ENCODE measurements around the gene POLR2E. TPM values are rescaled to one million over a fixed set of nuclear protein-coding genes. Genes with fewer than 3 reads are reported as not detected.
A peak's percentile ranks its signal among the peaks of the same experiment; 100 is the strongest.

Gene POLR2E
- total RNA-seq, 1 donor from 2014 or later, result 39.1 TPM

GRCh38 chr19:1072371-1073015 is 22.7 kb downstream of the POLR2E start:
- no peak overlapping the region for H3K27ac ChIP-seq (ENCODE audit: low read depth, low read length)
- H3K27me3 ChIP-seq (ENCODE audit: control insufficient read depth in 3 of 3, insufficient read depth in 3 of 3, low read length in 3 of 3), result peaks cover 46 to 54% (median 50%) of the 10 kb centered on the region in 3 donors
- H3K4me1 ChIP-seq (ENCODE audit: control insufficient read depth in 3 of 3, insufficient read depth in 3 of 3, low read length in 3 of 3), result peaks cover 2 to 8% (median 5%) of the 10 kb centered on the region in 3 donors
- no peak overlapping the region for H3K9ac ChIP-seq (ENCODE audit: low read depth in 1 of 3, low read length in 3 of 3)
- no peak overlapping the region for H3K4me3 ChIP-seq (ENCODE audit: low read length in 3 of 3)
- H3K36me3 ChIP-seq (ENCODE audit: control insufficient read depth in 3 of 3, insufficient read depth in 3 of 3, low read length in 3 of 3), result no peaks in the 10 kb centered on the region
- H3K9me3 ChIP-seq (ENCODE audit: control insufficient read depth in 3 of 3, low read length in 3 of 3), result no peaks in the 10 kb centered on the region

- Histone ChIP-seq H3K4me1 (ENCODE audit: control insufficient read depth in 3 of 3, insufficient read depth in 3 of 3, low read length in 3 of 3) (peaks cover 5 to 14% (median 6%) of the 10 kb centered on the region in 3 donors), H3K4me3 (ENCODE audit: low read length in 3 of 3) (no peak overlapping the region)
Observed at GRCh38 chr19:1070931-1071791, 24.0 kb downstream of the POLR2E start.

GRCh38 chr19:1070576-1070930 is 24.6 kb downstream of the POLR2E start:
- H3K9me3 ChIP-seq (ENCODE audit: control insufficient read depth in 3 of 3, low read length in 3 of 3), result no peaks in the 10 kb centered on the region
- H3K36me3 ChIP-seq (ENCODE audit: control insufficient read depth in 3 of 3, insufficient read depth in 3 of 3, low read length in 3 of 3), result no peaks in the 10 kb centered on the region
- H3K27me3 ChIP-seq (ENCODE audit: control insufficient read depth in 3 of 3, insufficient read depth in 3 of 3, low read length in 3 of 3), result peaks cover 57 to 72% (median 67%) of the 10 kb centered on the region in 3 donors
- H3K4me1 ChIP-seq (ENCODE audit: control insufficient read depth in 3 of 3, insufficient read depth in 3 of 3, low read length in 3 of 3), result peaks cover 9 to 17% (median 10%) of the 10 kb centered on the region in 3 donors
- no peak overlapping the region for H3K4me3 ChIP-seq (ENCODE audit: low read length in 3 of 3)
- no peak overlapping the region for H3K27ac ChIP-seq (ENCODE audit: low read depth, low read length)
- no peak overlapping the region for H3K9ac ChIP-seq (ENCODE audit: low read depth in 1 of 3, low read length in 3 of 3)

More at GRCh38 chr19:1070931-1071791, 24.0 kb downstream of the POLR2E start:
- peaks cover 54 to 68% (median 63%) of the 10 kb centered on the region in 3 donors for H3K27me3 ChIP-seq (ENCODE audit: control insufficient read depth in 3 of 3, insufficient read depth in 3 of 3, low read length in 3 of 3)
- no peaks in the 10 kb centered on the region for H3K9me3 ChIP-seq (ENCODE audit: control insufficient read depth in 3 of 3, low read length in 3 of 3)
- H3K27ac ChIP-seq (ENCODE audit: low read depth, low read length), result no peak overlapping the region
- H3K9ac ChIP-seq (ENCODE audit: low read depth in 1 of 3, low read length in 3 of 3), result no peak overlapping the region
- no peaks in the 10 kb centered on the region for H3K36me3 ChIP-seq (ENCODE audit: control insufficient read depth in 3 of 3, insufficient read depth in 3 of 3, low read length in 3 of 3)

GRCh38 chr19:1069009-1069779 is 26.0 kb downstream of the POLR2E start:
- Histone ChIP-seq H3K4me1 (ENCODE audit: control insufficient read depth in 3 of 3, insufficient read depth in 3 of 3, low read length in 3 of 3) (peaks cover 17 to 27% (median 17%) of the 10 kb centered on the region in 3 donors), H3K9me3 (ENCODE audit: control insufficient read depth in 3 of 3, low read length in 3 of 3) (no peaks in the 10 kb centered on the region), H3K27ac (ENCODE audit: low read depth, low read length) (no peak overlapping the region), H3K4me3 (ENCODE audit: low read length in 3 of 3) (peak overlapping the region in 1 of 3 donors; percentile 12), H3K9ac (ENCODE audit: low read depth in 1 of 3, low read length in 3 of 3) (no peak overlapping the region), H3K36me3 (ENCODE audit: control insufficient read depth in 3 of 3, insufficient read depth in 3 of 3, low read length in 3 of 3) (no peaks in the 10 kb centered on the region), H3K27me3 (ENCODE audit: control insufficient read depth in 3 of 3, insufficient read depth in 3 of 3, low read length in 3 of 3) (peaks cover 65 to 83% (median 78%) of the 10 kb centered on the region in 3 donors)

- H3K27ac ChIP-seq (ENCODE audit: low read depth, low read length), result peak overlapping the region; percentile 25
- H3K4me3 ChIP-seq (ENCODE audit: low read length in 3 of 3), result peak overlapping the region in 2 of 3 donors; percentile 6 to 12
Observed at GRCh38 chr19:1068009-1069001, 26.9 kb downstream of the POLR2E start.

GRCh38 chr19:1067341-1067957 is 27.7 kb downstream of the POLR2E start:
- peaks cover 63 to 78% (median 67%) of the 10 kb centered on the region in 3 donors for H3K27me3 ChIP-seq (ENCODE audit: control insufficient read depth in 3 of 3, insufficient read depth in 3 of 3, low read length in 3 of 3)
- H3K9ac ChIP-seq (ENCODE audit: low read depth in 1 of 3, low read length in 3 of 3), result peak overlapping the region in 1 of 3 donors; percentile 32
- peak overlapping the region; percentile 25 for H3K27ac ChIP-seq (ENCODE audit: low read depth, low read length)

More at GRCh38 chr19:1068009-1069001, 26.9 kb downstream of the POLR2E start:
- Histone ChIP-seq H3K4me1 (ENCODE audit: control insufficient read depth in 3 of 3, insufficient read depth in 3 of 3, low read length in 3 of 3) (peaks cover 17 to 27% (median 17%) of the 10 kb centered on the region in 3 donors), H3K36me3 (ENCODE audit: control insufficient read depth in 3 of 3, insufficient read depth in 3 of 3, low read length in 3 of 3) (no peaks in the 10 kb centered on the region), H3K9me3 (ENCODE audit: control insufficient read depth in 3 of 3, low read length in 3 of 3) (no peaks in the 10 kb centered on the region), H3K9ac (ENCODE audit: low read depth in 1 of 3, low read length in 3 of 3) (peak overlapping the region in 1 of 3 donors; percentile 32), H3K27me3 (ENCODE audit: control insufficient read depth in 3 of 3, insufficient read depth in 3 of 3, low read length in 3 of 3) (peaks cover 71 to 86% (median 75%) of the 10 kb centered on the region in 3 donors)

GRCh38 chr19:1066748-1067340 is 28.3 kb downstream of the POLR2E start, which contains the start of gene ARHGAP45:
TSS of gene ARHGAP45 (plus strand) at chr19:1067167. CDS start at chr19:1067406, 239 bp downstream.
- H3K36me3 ChIP-seq (ENCODE audit: control insufficient read depth in 3 of 3, insufficient read depth in 3 of 3, low read length in 3 of 3), result no peaks in the 10 kb centered on the region
- H3K9ac ChIP-seq (ENCODE audit: low read depth in 1 of 3, low read length in 3 of 3), result peak within 1 kb of the TSS in 1 of 3 donors; percentile 32
- peak within 1 kb of the TSS; percentile 25 for H3K27ac ChIP-seq (ENCODE audit: low read depth, low read length)
- no peaks in the 10 kb centered on the region for H3K9me3 ChIP-seq (ENCODE audit: control insufficient read depth in 3 of 3, low read length in 3 of 3)
- peaks cover 17 to 27% (median 17%) of the 10 kb centered on the region in 3 donors for H3K4me1 ChIP-seq (ENCODE audit: control insufficient read depth in 3 of 3, insufficient read depth in 3 of 3, low read length in 3 of 3)
- peak within 1 kb of the TSS in 1 of 3 donors; percentile 32 for H3K4me3 ChIP-seq (ENCODE audit: low read length in 3 of 3)
- H3K27me3 ChIP-seq (ENCODE audit: control insufficient read depth in 3 of 3, insufficient read depth in 3 of 3, low read length in 3 of 3), result peaks cover 58 to 72% (median 66%) of the 10 kb centered on the region in 3 donors

More at GRCh38 chr19:1067341-1067957, 27.7 kb downstream of the POLR2E start:
- H3K4me3 ChIP-seq (ENCODE audit: low read length in 3 of 3), result peak overlapping the region in 1 of 3 donors; percentile 32
- peaks cover 17 to 27% (median 17%) of the 10 kb centered on the region in 3 donors for H3K4me1 ChIP-seq (ENCODE audit: control insufficient read depth in 3 of 3, insufficient read depth in 3 of 3, low read length in 3 of 3)
- H3K9me3 ChIP-seq (ENCODE audit: control insufficient read depth in 3 of 3, low read length in 3 of 3), result no peaks in the 10 kb centered on the region
- no peaks in the 10 kb centered on the region for H3K36me3 ChIP-seq (ENCODE audit: control insufficient read depth in 3 of 3, insufficient read depth in 3 of 3, low read length in 3 of 3)

- Histone ChIP-seq H3K4me3 (ENCODE audit: low read length in 3 of 3) (no peak overlapping the region), H3K4me1 (ENCODE audit: control insufficient read depth in 3 of 3, insufficient read depth in 3 of 3, low read length in 3 of 3) (peaks cover 17 to 27% (median 17%) of the 10 kb centered on the region in 3 donors)
Observed at GRCh38 chr19:1066251-1066747, 28.9 kb downstream of the POLR2E start.

More at GRCh38 chr19:1066251-1066747, 28.9 kb downstream of the POLR2E start:
- Histone ChIP-seq H3K36me3 (ENCODE audit: control insufficient read depth in 3 of 3, insufficient read depth in 3 of 3, low read length in 3 of 3) (no peaks in the 10 kb centered on the region), H3K27ac (ENCODE audit: low read depth, low read length) (no peak overlapping the region), H3K9ac (ENCODE audit: low read depth in 1 of 3, low read length in 3 of 3) (no peak overlapping the region), H3K9me3 (ENCODE audit: control insufficient read depth in 3 of 3, low read length in 3 of 3) (no peaks in the 10 kb centered on the region), H3K27me3 (ENCODE audit: control insufficient read depth in 3 of 3, insufficient read depth in 3 of 3, low read length in 3 of 3) (peaks cover 54 to 66% (median 66%) of the 10 kb centered on the region in 3 donors)
